Gastrocnemius medialis (tissue), 4 donors: ENCODE results near the gene TMTC2. TPM values are rescaled to one million over a fixed set of nuclear protein-coding genes. Genes with fewer than 3 reads are reported as not detected.

Experiments
- ATAC-seq, 2 donors: fragments of 150-250 bp; one replicate each; pipeline ENCODE4 v1.9.1; 2016
- DNase-seq, 2 donors: peaks; one replicate each; pipeline ENCODE4 v3.0.0-alpha.2; 2019
- H3K27ac ChIP-seq, 4 donors: fragments of 200-600 bp; sonication (generic); 1 replicate in 1 of 4; 2 replicates in 3 of 4; pipeline ENCODE4 v1.5.1; 2016 to 2018; ENCODE audit warnings: mild to moderate bottlenecking in 2 of 4, moderate library complexity in 1 of 4
- H3K27me3 ChIP-seq, 3 donors: fragments of 200-600 bp; sonication (generic) in 2 of 3; 1 replicate in 1 of 3; 2 replicates in 2 of 3; pipeline versions ENCODE4 v1.5.1 to v1.6.0; 2016 to 2019; ENCODE audit warnings: mild to moderate bottlenecking in 1 of 3, moderate library complexity in 1 of 3
- H3K36me3 ChIP-seq, 2 donors: fragments of 200-600 bp; sonication (generic) in 1 of 2; one replicate each; pipeline ENCODE4 v1.5.1; 2017 to 2018
- H3K4me1 ChIP-seq, 2 donors: fragments of 200-600 bp; sonication (generic) in 1 of 2; one replicate each; pipeline ENCODE4 v1.5.1; 2016 to 2017; ENCODE audit warnings: mild to moderate bottlenecking in 2 of 2
- H3K4me3 ChIP-seq, 4 donors: fragments of 200-600 bp; sonication (generic) in 3 of 4; 1 replicate in 1 of 4; 2 replicates in 3 of 4; pipeline ENCODE4 v1.5.1; 2016 to 2019; ENCODE audit warnings: mild to moderate bottlenecking in 2 of 4
- H3K9me3 ChIP-seq, 3 donors: fragments of 200-600 bp; sonication (generic) in 2 of 3; 1 replicate in 1 of 3; 2 replicates in 2 of 3; pipeline ENCODE4 v1.5.1; 2016 to 2019
- CTCF ChIP-seq, 5 experiments: fragments of 450-650 bp in 3 of 5; fragments of 200-600 bp in 2 of 5; sonication (generic) in 2 of 5; IDR thresholded peaks in 4 of 5; conservative IDR thresholded peaks in 1 of 5; 1 replicate in 4 of 5; 2 replicates in 1 of 5; pipeline ENCODE4 v1.5.1; 2016 to 2019; ENCODE audit warnings: antibody characterized with exemption in 5 of 5, mild to moderate bottlenecking in 3 of 5, moderate library complexity in 3 of 5
- POLR2A ChIP-seq, 2 donors: fragments of 450-650 bp; IDR thresholded peaks; one replicate each; pipeline ENCODE4 v1.6.1; 2017; ENCODE audit warnings: antibody characterized with exemption in 2 of 2, mild to moderate bottlenecking in 2 of 2, moderate library complexity in 2 of 2
- in situ Hi-C, 4 donors: fragments of 200-750 bp; cut with MboI; loops; one replicate each; pipeline versions ENCODE4 v1.15.0 to v1.8.0; 2017; ENCODE audit warnings: low sequenced_read_pairs in 4 of 4
- intact Hi-C: fragments of 100-400 bp; cut with DNase I; formaldehyde crosslinking; loops from one replicate; pipeline ENCODE4 v1.15.1; 2023; ENCODE audit warnings: low total_unique reads
- total RNA-seq, 4 donors: library from RNA; depleted of rRNA; stranded (reverse); fragments of >200 nt; gene quantifications; one replicate each; pipeline versions ENCODE4 v1.1.0 to v1.2.3, GENCODE V29; 2016

Gene TMTC2
- total RNA-seq, 4 donors from 2014 or later: 1.6 to 2.5 (median 1.9) TPM

GRCh38 chr12:82870771-82871377 lies 184.2 kb downstream of the TMTC2 start:
- Histone ChIP-seq H3K4me1 (no peaks in the 10 kb centered on the region), H3K27ac (no peak overlapping the region), H3K36me3 (no peaks in the 10 kb centered on the region), H3K4me3 (no peak overlapping the region), H3K9me3 (no peaks in the 10 kb centered on the region), H3K27me3 (no peaks in the 10 kb centered on the region)
- in situ Hi-C loops: no loop called here
- DNase-seq: no peak
- intact Hi-C loops: no loop called here
- TF ChIP-seq POLR2A (IDR thresholded peaks at IDR 0.05) (no peak), CTCF (IDR thresholded peaks at IDR 0.05 in 4 of 5, conservative IDR thresholded peaks at IDR 0.05 in 1 of 5) (no peak)
- no peak for ATAC-seq

GRCh38 chr12:82872088-82872487 lies 185.4 kb downstream of the TMTC2 start:
- intact Hi-C loops: no loop called here
- no peak for ATAC-seq

GRCh38 chr12:82873309-82873708 lies 186.6 kb downstream of the TMTC2 start:
- Histone ChIP-seq H3K4me3 (no peak overlapping the region), H3K36me3 (no peaks in the 10 kb centered on the region), H3K9me3 (no peaks in the 10 kb centered on the region), H3K4me1 (no peaks in the 10 kb centered on the region), H3K27me3 (no peaks in the 10 kb centered on the region), H3K27ac (no peak overlapping the region)
- in situ Hi-C loops: no loop called here
- TF ChIP-seq CTCF (IDR thresholded peaks at IDR 0.05 in 4 of 5, conservative IDR thresholded peaks at IDR 0.05 in 1 of 5): no peak
- TF ChIP-seq POLR2A (IDR thresholded peaks at IDR 0.05): no peak
- ATAC-seq (no peak), DNase-seq (no peak)
- intact Hi-C loops: no loop called here

More at GRCh38 chr12:82872088-82872487, 185.4 kb downstream of the TMTC2 start:
- H3K36me3 ChIP-seq: no peaks in the 10 kb centered on the region
- in situ Hi-C loops: no loop called here
- no peaks in the 10 kb centered on the region for H3K9me3 ChIP-seq
- TF ChIP-seq CTCF (IDR thresholded peaks at IDR 0.05 in 4 of 5, conservative IDR thresholded peaks at IDR 0.05 in 1 of 5): no peak
- no peak for TF ChIP-seq POLR2A (IDR thresholded peaks at IDR 0.05)
- H3K4me3 ChIP-seq: no peak overlapping the region
- no peaks in the 10 kb centered on the region for H3K27me3 ChIP-seq
- H3K27ac ChIP-seq: no peak overlapping the region
- no peaks in the 10 kb centered on the region for H3K4me1 ChIP-seq
- DNase-seq: no peak

GRCh38 chr12:82873951-82874350 lies 187.2 kb downstream of the TMTC2 start:
- no peaks in the 10 kb centered on the region for H3K9me3 ChIP-seq
- no peaks in the 10 kb centered on the region for H3K36me3 ChIP-seq
- in situ Hi-C loops: no loop called here
- H3K4me3 ChIP-seq: no peak overlapping the region
- no peak for TF ChIP-seq CTCF (IDR thresholded peaks at IDR 0.05 in 4 of 5, conservative IDR thresholded peaks at IDR 0.05 in 1 of 5)
- no peak for TF ChIP-seq POLR2A (IDR thresholded peaks at IDR 0.05)
- DNase-seq (no peak), ATAC-seq (no peak)
- H3K4me1 ChIP-seq: no peaks in the 10 kb centered on the region
- H3K27ac ChIP-seq: no peak overlapping the region
- no peaks in the 10 kb centered on the region for H3K27me3 ChIP-seq
- intact Hi-C loops: no loop called here

GRCh38 chr12:82874945-82875344 lies 188.2 kb downstream of the TMTC2 start:
- H3K27me3 ChIP-seq: no peaks in the 10 kb centered on the region
- H3K4me3 ChIP-seq: no peak overlapping the region
- no peak for DNase-seq
- in situ Hi-C loops: no loop called here
- H3K4me1 ChIP-seq: no peaks in the 10 kb centered on the region
- H3K36me3 ChIP-seq: no peaks in the 10 kb centered on the region
- H3K9me3 ChIP-seq: no peaks in the 10 kb centered on the region
- no peak overlapping the region for H3K27ac ChIP-seq
- ATAC-seq: no peak
- intact Hi-C loops: no loop called here
- TF ChIP-seq CTCF (IDR thresholded peaks at IDR 0.05 in 4 of 5, conservative IDR thresholded peaks at IDR 0.05 in 1 of 5) (no peak), POLR2A (IDR thresholded peaks at IDR 0.05) (no peak)
